ENCODE data around the gene ATP5MK. TPM values are rescaled to one million over a fixed set of nuclear protein-coding genes. Genes with fewer than 3 reads are reported as not detected.

ATP5MK gene
- total and polyA plus RNA-seq, 2 of the 8 experiments (the other 6 are each of a cell fraction or from before 2014, with no cell fraction given) = 280 to 312 TPM

- H3K9me3 ChIP-seq (ENCODE audit: insufficient read depth in 2 of 2, low read depth in 1 of 2, low read length in 1 of 2) = no peaks in the 10 kb centered on the region
- H2AK5ac ChIP-seq (ENCODE audit: low read depth, low read length) = no peak overlapping the region
- H3K4me1 ChIP-seq (replicated peaks in 1 of 4; ENCODE audit: control insufficient read depth in 3 of 4, insufficient read depth in 4 of 4, low read length in 3 of 4) = no peaks in the 10 kb centered on the region
- H3K27ac ChIP-seq (ENCODE audit: low read depth, low read length) = no peak overlapping the region
- no peak for DNase-seq (ENCODE audit: low read depth in 1 of 2, low spot score in 2 of 2)
- H3K4ac ChIP-seq (replicated peaks; ENCODE audit: insufficient read length, low read depth, low read length) = no peak overlapping the region
- no peaks in the 10 kb centered on the region for H3K79me1 ChIP-seq (ENCODE audit: low read depth, low read length)
- CTCF ChIA-PET (ENCODE audit: partially characterized antibody) = no interaction called here
- no peak overlapping the region for H3K56ac ChIP-seq (replicated peaks; ENCODE audit: insufficient read length, low read depth, low read length)
- 100% methylated on average over 2 of the region's 2 CpGs; no CpG with 5 or more reads in 1 of the 2 experiments for WGBS, 2 experiments (ENCODE audit: extremely low coverage in 1 of 2, insufficient coverage in 1 of 2, insufficient read length in 1 of 2, insufficient replicate concordance in 2 of 2, low coverage in 1 of 2, low lambda C conversion rate in 2 of 2, missing lambda C conversion rate in 1 of 2)
- peaks cover 42 to 94% (median 80%) of the 10 kb centered on the region in 4 experiments for H3K36me3 ChIP-seq (ENCODE audit: control insufficient read depth in 2 of 4, insufficient read depth in 4 of 4, low read length in 3 of 4)
- no peak overlapping the region for H2BK120ac ChIP-seq (replicated peaks; ENCODE audit: low read depth, low read length)
- H3K23me2 ChIP-seq (ENCODE audit: low read depth, low read length) = no peaks in the 10 kb centered on the region
- no peaks in the 10 kb centered on the region for H3K79me2 ChIP-seq (ENCODE audit: control insufficient read depth in 1 of 2, insufficient read depth in 2 of 2, low read length in 2 of 2)
- no peak overlapping the region for H3K9ac ChIP-seq (replicated peaks in 1 of 4; ENCODE audit: extremely low read depth in 1 of 4, low read depth in 3 of 4, low read length in 3 of 4)
- POLR2A ChIA-PET (ENCODE audit: partially characterized antibody) = no interaction called here
- H3K18ac ChIP-seq (ENCODE audit: extremely low read depth, low read length) = no peak overlapping the region
- FAIRE-seq = no peak
- no peak overlapping the region for H3K4me3 ChIP-seq (ENCODE audit: extremely low read depth in 1 of 4, insufficient read depth in 2 of 4, low read depth in 3 of 4, low read length in 4 of 4)
- no peak overlapping the region for H4K5ac ChIP-seq (ENCODE audit: insufficient read length, low read depth, low read length)
- TF ChIP-seq POU5F1 (IDR thresholded peaks at IDR 0.05; ENCODE audit: low read depth, low read length) (no peak), SRF (IDR thresholded peaks at IDR 0.05; ENCODE audit: low read depth, low read length) (no peak), PHF8 (conservative IDR thresholded peaks at IDR 0.05; ENCODE audit: low read depth, low read length) (no peak), MAX (IDR thresholded peaks at IDR 0.05) (no peak), CTBP2 (IDR thresholded peaks at IDR 0.05; ENCODE audit: borderline replicate concordance, insufficient read depth, insufficient read length, low read length) (no peak), TBP (IDR thresholded peaks at IDR 0.05; ENCODE audit: low read depth, low read length) (no peak), TAF1 (IDR thresholded peaks at IDR 0.05; ENCODE audit: low read depth, low read length) (no peak), BACH1 (IDR thresholded peaks at IDR 0.05; ENCODE audit: low read length) (no peak), HDAC2 (IDR thresholded peaks at IDR 0.05; ENCODE audit: borderline replicate concordance in 1 of 2, low read depth in 2 of 2, low read length in 2 of 2) (no peak), CEBPB (IDR thresholded peaks at IDR 0.05; ENCODE audit: low read depth, low read length) (no peak), EP300 (IDR thresholded peaks at IDR 0.05; ENCODE audit: borderline replicate concordance in 1 of 2, low read depth in 2 of 2, low read length in 2 of 2) (no peak)
- TF ChIP-seq, protein P1, sequence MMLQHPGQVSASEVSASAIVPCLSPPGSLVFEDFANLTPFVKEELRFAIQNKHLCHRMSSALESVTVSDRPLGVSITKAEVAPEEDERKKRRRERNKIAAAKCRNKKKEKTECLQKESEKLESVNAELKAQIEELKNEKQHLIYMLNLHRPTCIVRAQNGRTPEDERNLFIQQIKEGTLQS (IDR thresholded peaks at IDR 0.05; ENCODE audit: insufficient read depth, low read depth, low read length) = no peak
- H2BK20ac ChIP-seq (ENCODE audit: low read length) = no peak overlapping the region
- no peak overlapping the region for H2BK12ac ChIP-seq (ENCODE audit: low read depth, low read length)
- H3K27me3 ChIP-seq (replicated peaks in 1 of 4; ENCODE audit: control insufficient read depth in 3 of 4, extremely low read depth in 1 of 4, insufficient read depth in 3 of 4, low read length in 3 of 4) = no peaks in the 10 kb centered on the region
- no peak overlapping the region for H4K8ac ChIP-seq (ENCODE audit: extremely low read depth, insufficient read depth, low read length)
- H3K4me2 ChIP-seq (ENCODE audit: insufficient read depth in 1 of 2, low read depth in 2 of 2, low read length in 2 of 2) = no peak overlapping the region
- no peak overlapping the region for H3K23ac ChIP-seq (ENCODE audit: insufficient read length)
- H2AFZ ChIP-seq (ENCODE audit: low read length) = no peak overlapping the region
- no peak overlapping the region for H3K14ac ChIP-seq (ENCODE audit: insufficient read length)
- no peak overlapping the region for H4K91ac ChIP-seq (replicated peaks; ENCODE audit: insufficient read length, low read length)
- peaks cover 7 to 9% of the 10 kb centered on the region in 2 experiments for H4K20me1 ChIP-seq (replicated peaks in 1 of 2; ENCODE audit: control insufficient read depth in 1 of 2, insufficient read depth in 2 of 2, low read length in 2 of 2)
- H2BK5ac ChIP-seq (ENCODE audit: low read depth, low read length) = no peak overlapping the region
- H2BK15ac ChIP-seq (ENCODE audit: low read length) = no peak overlapping the region
Observed at GRCh38 chr10:103413564-103413963, 17.3 kb upstream of the ATP5MK start.

Measured in H1 (cell line).